Stomach (tissue), 4 donors: ENCODE data around the gene ENTPD6.

Experiments used
- CTCF ChIP-seq, 7 experiments: fragments of 450-650 bp in 4 of 7; fragments of 200-600 bp in 3 of 7; sonication (generic) in 3 of 7; IDR thresholded peaks; one replicate each; pipeline ENCODE4 v1.5.1; 2016 to 2019; ENCODE audit warnings: antibody characterized with exemption in 7 of 7, control low read depth in 2 of 7, mild to moderate bottlenecking in 1 of 7
- POLR2A ChIP-seq, 4 donors: fragments of 450-650 bp; IDR thresholded peaks; one replicate each; pipeline ENCODE4 v1.6.1; 2016; ENCODE audit warnings: antibody characterized with exemption in 4 of 4, control low read depth in 2 of 4, mild to moderate bottlenecking in 1 of 4, moderate library complexity in 1 of 4
- POLR2AphosphoS5 ChIP-seq, 3 donors: sonication (generic); formaldehyde crosslinking; IDR thresholded peaks; one replicate each; pipeline ENCODE4 v1.6.1; 2016; ENCODE audit warnings: antibody characterized with exemption in 3 of 3

GRCh38 chr20:25187220-25187619, 8.3 kb upstream of the ENTPD6 start:
- TF ChIP-seq POLR2A (IDR thresholded peaks at IDR 0.05) (no peak), CTCF (IDR thresholded peaks at IDR 0.05) (no peak), POLR2AphosphoS5 (IDR thresholded peaks at IDR 0.05) (no peak)
